ENCODE measurements around the gene SPTBN1. TPM values are rescaled to one million over a fixed set of nuclear protein-coding genes. Genes with fewer than 3 reads are reported as not detected.

SPTBN1 gene
- total and polyA plus RNA-seq, 9 of the 15 experiments (the other 6 are each of a cell fraction or from before 2014, with no cell fraction given), result 8.9 to 66.8 (median 31.4) TPM

GRCh38 chr2:54560146-54560881, 104.2 kb downstream of the SPTBN1 start (continued):
- TF ChIP-seq ZBTB40 (IDR thresholded peaks at IDR 0.05) (peak; percentile 95), ZBTB40 (CRISPR knock-in tag; IDR thresholded peaks at IDR 0.05) (peak; percentile 92), TCF7 (IDR thresholded peaks at IDR 0.05; ENCODE audit: borderline replicate concordance) (no peak), ZNF668 (CRISPR knock-in tag; IDR thresholded peaks at IDR 0.05) (no peak), PHTF2 (CRISPR knock-in tag; IDR thresholded peaks at IDR 0.05) (no peak), POU5F1 (IDR thresholded peaks at IDR 0.05; ENCODE audit: borderline replicate concordance, low read depth, low read length, partially characterized antibody) (no peak), KHSRP (IDR thresholded peaks at IDR 0.05) (no peak), ZNF77 (CRISPR knock-in tag; IDR thresholded peaks at IDR 0.05) (no peak), ZNF655 (CRISPR knock-in tag; IDR thresholded peaks at IDR 0.05) (no peak), MYBL2 (IDR thresholded peaks at IDR 0.05; ENCODE audit: low read depth) (peak; percentile 92), MYBL2 (CRISPR knock-in tag; IDR thresholded peaks at IDR 0.05; ENCODE audit: borderline replicate concordance) (no peak), TAF1 (IDR thresholded peaks at IDR 0.05; ENCODE audit: control insufficient read depth, extremely low read depth, insufficient read depth, low read length, severe bottlenecking) (peak; percentile 42), ZNF212 (CRISPR knock-in tag; IDR thresholded peaks at IDR 0.05) (no peak), MAX (CRISPR knock-in tag; IDR thresholded peaks at IDR 0.05) (no peak), JUND (IDR thresholded peaks at IDR 0.05; ENCODE audit: borderline replicate concordance, low read depth, low read length) (no peak), JUND (tag; IDR thresholded peaks at IDR 0.05; ENCODE audit: borderline replicate concordance, low read depth, low read length) (no peak)
- TF ChIP-seq, protein P1, sequence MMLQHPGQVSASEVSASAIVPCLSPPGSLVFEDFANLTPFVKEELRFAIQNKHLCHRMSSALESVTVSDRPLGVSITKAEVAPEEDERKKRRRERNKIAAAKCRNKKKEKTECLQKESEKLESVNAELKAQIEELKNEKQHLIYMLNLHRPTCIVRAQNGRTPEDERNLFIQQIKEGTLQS (IDR thresholded peaks at IDR 0.05), result no peak
- TF ChIP-seq, protein P1 (CRISPR knock-in tag; conservative IDR thresholded peaks at IDR 0.05), result no peak

Measured in K562 (cell line).